Activated CD4-positive, alpha-beta T cell treated with anti-CD3 and anti-CD28 coated beads, Interleukin-2, Interleukin-4, amounts not matched to agents 100 ng/mL and 50 ng/mL, durations not matched to agents 16 hours and 8 hours (primary cell): ENCODE data around the gene NR4A3.
"Not testable (repeated sequence)": the region's sequence is repeated elsewhere in the genome, so short reads cannot be mapped to it uniquely, and the experiment has no call there.

Source experiments
- DNase-seq: peaks from one replicate; pipeline ENCODE4 v3.0.0-alpha.2; 2020; ENCODE audit warnings: low spot score

The NR4A3 gene

GRCh38 chr9:99821396-99822108, at the start of gene NR4A3:
Gene NR4A3, plus strand, starts transcription at chr9:99821885. Its CDS starts 6,158 bp downstream, at chr9:99828043.
- peak; percentile 78 for DNase-seq

GRCh38 chr9:99773468-99774138, 48.1 kb upstream of the NR4A3 start:
- DNase-seq: no peak

- DNase-seq: peak; percentile 45
These were observed 43.4 kb upstream of the NR4A3 start for GRCh38 chr9:99778308-99778707.

GRCh38 chr9:99778836-99779235, 42.8 kb upstream of the NR4A3 start:
- no peak for DNase-seq

GRCh38 chr9:99779277-99779676, 42.4 kb upstream of the NR4A3 start:
- peak; percentile 9 for DNase-seq

- not testable (repeated sequence) for DNase-seq
These were observed 39.3 kb upstream of the NR4A3 start for GRCh38 chr9:99782349-99782748.

- no peak for DNase-seq
These were observed 38.5 kb upstream of the NR4A3 start for GRCh38 chr9:99782962-99783718.

GRCh38 chr9:99783799-99784198, 37.9 kb upstream of the NR4A3 start:
- no peak for DNase-seq

GRCh38 chr9:99785010-99785590, 36.6 kb upstream of the NR4A3 start:
- DNase-seq: no peak

- no peak for DNase-seq
These were observed 34.1 kb upstream of the NR4A3 start for GRCh38 chr9:99787556-99787955.

GRCh38 chr9:99793528-99793927, 28.2 kb upstream of the NR4A3 start:
- DNase-seq: no peak

GRCh38 chr9:99796231-99796630, 25.5 kb upstream of the NR4A3 start:
- DNase-seq: no peak

GRCh38 chr9:99801775-99802174, 19.9 kb upstream of the NR4A3 start:
- no peak for DNase-seq

- no peak for DNase-seq
These were observed 18.0 kb upstream of the NR4A3 start for GRCh38 chr9:99803694-99804093.

GRCh38 chr9:99807276-99807852, 14.3 kb upstream of the NR4A3 start:
- peak; percentile 64 for DNase-seq

- DNase-seq: no peak
These were observed 13.7 kb upstream of the NR4A3 start for GRCh38 chr9:99807956-99808355.

- no peak for DNase-seq
These were observed 13.2 kb upstream of the NR4A3 start for GRCh38 chr9:99808454-99808853.

GRCh38 chr9:99809586-99810319, 11.9 kb upstream of the NR4A3 start:
- DNase-seq: no peak

- no peak for DNase-seq
These were observed 10.5 kb upstream of the NR4A3 start for GRCh38 chr9:99811172-99811571.

GRCh38 chr9:99811598-99812383, 9.9 kb upstream of the NR4A3 start:
- peak; percentile 72 for DNase-seq

GRCh38 chr9:99813739-99814138, 7.9 kb upstream of the NR4A3 start:
- DNase-seq: no peak
